Peyer's patch (tissue), 4 donors: ENCODE data around the gene OR2S2.

Experiments used
- POLR2A ChIP-seq, 2 donors: fragments of 450-650 bp; IDR thresholded peaks; one replicate each; pipeline ENCODE4 v1.5.1; 2017; ENCODE audit warnings: antibody characterized with exemption in 2 of 2, mild to moderate bottlenecking in 2 of 2, moderate library complexity in 2 of 2
- TF ChIP-seq, protein P1 (sequence below), 6 experiments: fragments of 450-650 bp in 4 of 6; fragments of 200-600 bp in 2 of 6; sonication (generic) in 1 of 6; IDR thresholded peaks; one replicate each; pipeline ENCODE4 v1.5.1; 2017 to 2019; ENCODE audit warnings: antibody characterized with exemption in 6 of 6, mild to moderate bottlenecking in 3 of 6, moderate library complexity in 1 of 6

DNA sequence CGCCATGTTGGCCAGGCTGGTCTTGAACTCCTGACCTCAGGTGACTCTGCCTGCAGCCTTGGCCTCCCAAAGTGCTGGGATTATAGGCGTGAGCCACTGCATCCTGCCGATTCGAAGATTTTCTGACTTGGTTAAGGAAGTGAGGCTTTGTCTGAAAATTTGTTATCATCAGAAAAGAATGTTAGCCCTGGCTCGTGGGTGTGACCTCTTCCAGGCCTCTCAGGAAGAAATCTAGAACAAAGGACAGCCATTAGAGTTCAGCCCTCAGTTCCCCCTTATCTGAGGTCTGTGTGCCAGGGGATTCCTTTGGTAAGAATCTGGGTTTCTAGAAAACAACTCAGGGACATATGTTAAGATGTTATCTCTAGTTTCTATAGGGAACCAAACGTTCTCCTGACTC lies 6.2 kb downstream of the OR2S2 start:
- no peak for TF ChIP-seq POLR2A (IDR thresholded peaks at IDR 0.05)
- TF ChIP-seq, protein P1, sequence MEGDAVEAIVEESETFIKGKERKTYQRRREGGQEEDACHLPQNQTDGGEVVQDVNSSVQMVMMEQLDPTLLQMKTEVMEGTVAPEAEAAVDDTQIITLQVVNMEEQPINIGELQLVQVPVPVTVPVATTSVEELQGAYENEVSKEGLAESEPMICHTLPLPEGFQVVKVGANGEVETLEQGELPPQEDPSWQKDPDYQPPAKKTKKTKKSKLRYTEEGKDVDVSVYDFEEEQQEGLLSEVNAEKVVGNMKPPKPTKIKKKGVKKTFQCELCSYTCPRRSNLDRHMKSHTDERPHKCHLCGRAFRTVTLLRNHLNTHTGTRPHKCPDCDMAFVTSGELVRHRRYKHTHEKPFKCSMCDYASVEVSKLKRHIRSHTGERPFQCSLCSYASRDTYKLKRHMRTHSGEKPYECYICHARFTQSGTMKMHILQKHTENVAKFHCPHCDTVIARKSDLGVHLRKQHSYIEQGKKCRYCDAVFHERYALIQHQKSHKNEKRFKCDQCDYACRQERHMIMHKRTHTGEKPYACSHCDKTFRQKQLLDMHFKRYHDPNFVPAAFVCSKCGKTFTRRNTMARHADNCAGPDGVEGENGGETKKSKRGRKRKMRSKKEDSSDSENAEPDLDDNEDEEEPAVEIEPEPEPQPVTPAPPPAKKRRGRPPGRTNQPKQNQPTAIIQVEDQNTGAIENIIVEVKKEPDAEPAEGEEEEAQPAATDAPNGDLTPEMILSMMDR (IDR thresholded peaks at IDR 0.05), result no peak
